OCI-M2 (cell line): ENCODE data around the gene EMP3.
"Not testable (repeated sequence)": the region's sequence is repeated elsewhere in the genome, so short reads cannot be mapped to it uniquely, and the experiment has no call there.

Experiments
- DNase-seq: peaks from one replicate; lab custom pipeline; 2025; ENCODE audit not compliant: unreplicated experiment; lab: John Stamatoyannopoulos, UW

Gene EMP3

GRCh38 chr19:48325265-48325910, at the start of gene EMP3:
EMP3 (plus strand) TSS chr19:48325552; CDS start chr19:48326845, 1,293 bp downstream.
- DNase-seq: peak; percentile 25

- DNase-seq: no peak
These were observed 45.6 kb upstream of the EMP3 start for GRCh38 chr19:48279747-48280146.

- DNase-seq: no peak
These were observed 41.4 kb upstream of the EMP3 start for GRCh38 chr19:48283908-48284307.

GRCh38 chr19:48284896-48285295, 40.5 kb upstream of the EMP3 start:
- no peak for DNase-seq

GRCh38 chr19:48287748-48288147, 37.6 kb upstream of the EMP3 start:
- no peak for DNase-seq

GRCh38 chr19:48290401-48290770, 35.0 kb upstream of the EMP3 start:
- no peak for DNase-seq

- peak; percentile 50 for DNase-seq
These were observed 34.4 kb upstream of the EMP3 start for GRCh38 chr19:48290771-48291488.

GRCh38 chr19:48291489-48291815, 33.9 kb upstream of the EMP3 start:
- DNase-seq: not testable (repeated sequence)

- DNase-seq: no peak
These were observed 32.6 kb upstream of the EMP3 start for GRCh38 chr19:48292798-48293197.

- no peak for DNase-seq
These were observed 29.9 kb upstream of the EMP3 start for GRCh38 chr19:48295458-48295857.

GRCh38 chr19:48296963-48297734, 28.2 kb upstream of the EMP3 start:
- no peak for DNase-seq

- DNase-seq: no peak
These were observed 27.4 kb upstream of the EMP3 start for GRCh38 chr19:48297975-48298374.

- no peak for DNase-seq
These were observed 23.3 kb upstream of the EMP3 start for GRCh38 chr19:48301886-48302599.

- DNase-seq: no peak
These were observed 22.8 kb upstream of the EMP3 start for GRCh38 chr19:48302600-48302959.

- no peak for DNase-seq
These were observed 22.0 kb upstream of the EMP3 start for GRCh38 chr19:48303367-48303766.

- DNase-seq: no peak
These were observed 21.5 kb upstream of the EMP3 start for GRCh38 chr19:48303866-48304265.

- peak; percentile 17 for DNase-seq
These were observed 16.4 kb upstream of the EMP3 start for GRCh38 chr19:48308631-48309586.

- not testable (repeated sequence) for DNase-seq
These were observed 15.6 kb upstream of the EMP3 start for GRCh38 chr19:48309731-48310130.

- DNase-seq: no peak
These were observed 15.1 kb upstream of the EMP3 start for GRCh38 chr19:48310227-48310626.

- DNase-seq: no peak
These were observed 14.0 kb upstream of the EMP3 start for GRCh38 chr19:48311384-48311783.
